Measurements from ENCODE around the gene REP15.

GRCh38 chr12:27696293-27696652 lies at the start of gene REP15:
- TF ChIP-seq EP300 (IDR thresholded peaks at IDR 0.05; ENCODE audit: low read depth), result no peak
- TF ChIP-seq CTCF (IDR thresholded peaks at IDR 0.05), result no peak
- peak; percentile 57 for TF ChIP-seq POLR2A (IDR thresholded peaks at IDR 0.05)

Data from transverse colon (tissue), 3 donors.